ENCODE data around the gene CD300LD.

DNA sequence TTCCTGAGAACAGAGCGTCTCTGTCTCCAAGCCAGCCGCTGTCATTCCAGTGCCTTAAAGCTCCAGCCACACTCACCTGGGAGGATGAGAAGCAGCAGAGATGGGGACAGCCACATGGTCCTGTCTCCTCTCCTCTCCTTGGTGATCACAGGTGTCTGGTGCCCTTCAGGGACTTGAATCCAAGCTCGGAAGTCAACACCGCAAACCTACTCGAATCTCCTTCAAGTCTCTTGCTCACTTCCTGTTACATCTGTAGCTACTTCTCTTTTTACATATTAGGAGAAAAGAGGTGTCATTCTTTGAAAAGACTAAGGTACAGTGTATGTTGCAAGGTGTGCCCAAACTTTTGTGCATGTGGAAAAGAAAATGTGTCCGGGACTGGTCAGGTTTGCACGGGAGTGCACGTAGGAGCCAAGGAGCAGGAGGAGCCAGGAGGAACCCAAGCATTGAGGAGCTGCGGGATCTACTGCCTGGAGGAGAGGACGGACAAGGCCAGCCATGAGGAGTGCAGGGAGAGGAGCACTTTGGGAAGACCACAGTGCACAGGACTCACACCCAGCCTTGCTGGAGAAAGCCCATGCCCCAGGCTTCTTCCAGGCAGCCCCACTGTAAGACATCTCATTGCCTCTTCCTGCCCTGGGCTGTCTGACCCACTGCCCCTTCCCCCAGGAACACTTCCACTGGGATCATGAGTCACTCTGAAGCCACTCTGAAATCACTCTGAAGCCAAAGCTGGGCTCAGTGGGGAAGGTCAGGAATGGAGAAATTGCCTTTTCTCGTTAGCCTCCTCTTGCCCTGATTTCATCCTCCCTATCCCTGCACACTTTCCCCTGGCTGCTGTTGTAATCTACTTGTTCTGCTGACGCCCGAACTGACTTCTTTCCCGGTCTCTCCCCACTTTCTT, at the start of gene CD300LD:
- TF ChIP-seq, protein P1, sequence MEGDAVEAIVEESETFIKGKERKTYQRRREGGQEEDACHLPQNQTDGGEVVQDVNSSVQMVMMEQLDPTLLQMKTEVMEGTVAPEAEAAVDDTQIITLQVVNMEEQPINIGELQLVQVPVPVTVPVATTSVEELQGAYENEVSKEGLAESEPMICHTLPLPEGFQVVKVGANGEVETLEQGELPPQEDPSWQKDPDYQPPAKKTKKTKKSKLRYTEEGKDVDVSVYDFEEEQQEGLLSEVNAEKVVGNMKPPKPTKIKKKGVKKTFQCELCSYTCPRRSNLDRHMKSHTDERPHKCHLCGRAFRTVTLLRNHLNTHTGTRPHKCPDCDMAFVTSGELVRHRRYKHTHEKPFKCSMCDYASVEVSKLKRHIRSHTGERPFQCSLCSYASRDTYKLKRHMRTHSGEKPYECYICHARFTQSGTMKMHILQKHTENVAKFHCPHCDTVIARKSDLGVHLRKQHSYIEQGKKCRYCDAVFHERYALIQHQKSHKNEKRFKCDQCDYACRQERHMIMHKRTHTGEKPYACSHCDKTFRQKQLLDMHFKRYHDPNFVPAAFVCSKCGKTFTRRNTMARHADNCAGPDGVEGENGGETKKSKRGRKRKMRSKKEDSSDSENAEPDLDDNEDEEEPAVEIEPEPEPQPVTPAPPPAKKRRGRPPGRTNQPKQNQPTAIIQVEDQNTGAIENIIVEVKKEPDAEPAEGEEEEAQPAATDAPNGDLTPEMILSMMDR (IDR thresholded peaks at IDR 0.05; ENCODE audit: insufficient read depth, low read length, poor library complexity, severe bottlenecking) = no peak
- TF ChIP-seq EZH2phosphoT487 (conservative IDR thresholded peaks at IDR 0.05; ENCODE audit: low read length) = no peak

Measured in SU-DHL-6 (cell line).